ENCODE results near the gene FBXL19.

GRCh38 chr16:30996985-30997724 is 73.8 kb downstream of the FBXL19 start:
- TF ChIP-seq CTCF (IDR thresholded peaks at IDR 0.05; ENCODE audit: poor library complexity) (no peak), EZH2 (IDR thresholded peaks at IDR 0.05; ENCODE audit: borderline replicate concordance) (no peak)

Data from hepatocyte (in vitro differentiated cells).